GOT3 (cell line): Measurements from ENCODE around the gene POC1A.

ENCODE experiments used
- DNase-seq: peaks from one replicate; lab custom pipeline; 2025; ENCODE audit warnings: mixed read lengths; lab: John Stamatoyannopoulos, UW

The POC1A gene

DNA sequence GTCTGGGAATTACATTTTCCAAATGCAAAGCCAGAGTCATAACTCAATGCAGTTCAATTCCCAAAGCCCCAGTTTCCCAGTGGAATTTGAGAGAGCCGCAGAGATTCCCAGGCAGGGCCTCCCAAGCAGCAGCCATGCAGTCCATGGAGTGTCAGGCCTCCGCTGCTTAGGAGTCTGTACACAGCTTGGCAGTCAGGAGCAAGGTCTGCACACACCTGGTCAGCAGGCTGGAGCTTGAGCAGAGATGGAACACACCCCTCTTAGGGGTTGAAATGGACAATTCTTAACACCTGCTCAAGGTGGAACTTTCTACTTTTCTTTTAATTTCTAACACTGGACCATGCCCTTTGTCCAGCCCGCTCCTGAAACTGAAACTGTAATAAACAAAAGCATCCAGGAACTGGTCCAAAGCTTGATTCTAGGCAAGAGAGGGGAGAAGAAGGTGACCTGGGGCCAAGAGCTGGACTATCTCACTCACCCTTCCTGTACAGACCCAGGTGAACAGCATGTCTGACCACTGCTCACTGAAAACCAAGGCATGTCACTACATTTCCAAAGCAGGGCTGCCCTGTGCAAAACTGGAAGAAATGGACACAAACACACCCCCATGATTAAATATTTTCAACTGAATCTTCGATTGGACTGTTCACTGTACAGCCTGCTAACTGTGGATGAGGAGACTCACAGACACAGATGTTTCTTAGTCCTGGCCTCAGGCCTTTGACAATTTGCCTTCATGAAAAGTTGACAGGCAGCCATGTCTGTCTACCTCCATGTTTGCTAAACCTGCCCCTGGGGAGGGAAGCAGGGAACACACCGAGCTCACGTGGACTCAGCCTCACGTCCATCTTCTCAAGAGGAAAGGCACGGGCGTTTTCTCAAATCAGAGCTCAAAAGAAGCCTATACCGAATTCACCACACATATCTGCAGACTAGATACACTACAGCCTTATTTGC is 49.3 kb downstream of the POC1A start:
- DNase-seq: no peak

- no peak for DNase-seq
These were observed 51.3 kb downstream of the POC1A start for GRCh38 chr3:52102934-52103333.

DNA sequence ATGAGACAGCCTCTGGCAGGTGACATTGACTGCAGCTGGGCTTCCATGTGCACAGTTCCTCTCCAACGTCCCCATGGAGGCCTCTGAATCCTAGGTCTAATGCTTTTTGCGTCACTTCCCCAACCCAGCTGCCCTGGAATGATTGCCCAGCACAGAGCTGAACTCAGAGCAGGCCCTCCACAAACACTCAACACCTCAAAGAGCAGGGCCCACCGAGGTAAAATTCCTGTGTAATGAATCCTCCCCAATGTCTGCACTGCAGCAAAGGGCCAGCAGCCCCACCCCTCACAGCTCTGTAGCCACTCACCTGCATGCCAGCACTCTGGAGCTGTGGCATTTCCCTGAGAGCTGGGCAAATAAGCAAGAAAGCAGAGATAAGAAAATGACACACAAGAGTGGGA is 55.2 kb downstream of the POC1A start:
- DNase-seq: no peak

DNA sequence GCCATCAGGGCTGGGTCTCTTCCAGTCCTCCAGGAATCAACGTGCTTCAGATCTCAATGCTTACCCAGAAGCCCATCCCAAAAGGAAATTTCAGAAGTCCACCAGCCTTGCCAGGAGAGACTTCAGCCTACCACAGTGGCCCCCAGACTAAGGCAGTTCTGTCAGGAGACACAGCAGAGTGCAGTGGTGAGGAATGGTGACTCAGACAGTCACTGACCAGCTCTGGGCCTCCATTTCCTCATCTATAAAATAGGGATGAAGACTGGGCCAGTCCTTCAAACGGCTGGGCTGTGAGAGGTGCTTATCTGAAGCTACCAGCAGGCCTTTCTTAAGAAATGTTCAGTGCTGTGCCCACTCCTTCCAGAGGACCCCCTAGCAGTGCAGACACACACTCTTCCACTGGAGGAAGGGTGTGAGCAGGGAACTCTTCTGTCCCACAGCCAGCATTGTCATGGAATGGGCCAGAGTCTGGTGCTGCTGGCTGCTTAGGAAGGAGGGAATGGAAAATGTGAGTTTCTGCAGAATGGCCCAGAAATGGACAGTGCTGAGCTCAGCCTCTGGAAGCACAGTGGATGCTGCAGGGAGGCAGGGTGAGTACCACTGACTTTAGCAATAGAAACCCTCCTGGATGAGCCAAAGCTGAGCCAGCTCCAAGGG is 56.2 kb downstream of the POC1A start:
- no peak for DNase-seq

GRCh38 chr3:52095990-52096775 is 58.0 kb downstream of the POC1A start:
- no peak for DNase-seq

DNA sequence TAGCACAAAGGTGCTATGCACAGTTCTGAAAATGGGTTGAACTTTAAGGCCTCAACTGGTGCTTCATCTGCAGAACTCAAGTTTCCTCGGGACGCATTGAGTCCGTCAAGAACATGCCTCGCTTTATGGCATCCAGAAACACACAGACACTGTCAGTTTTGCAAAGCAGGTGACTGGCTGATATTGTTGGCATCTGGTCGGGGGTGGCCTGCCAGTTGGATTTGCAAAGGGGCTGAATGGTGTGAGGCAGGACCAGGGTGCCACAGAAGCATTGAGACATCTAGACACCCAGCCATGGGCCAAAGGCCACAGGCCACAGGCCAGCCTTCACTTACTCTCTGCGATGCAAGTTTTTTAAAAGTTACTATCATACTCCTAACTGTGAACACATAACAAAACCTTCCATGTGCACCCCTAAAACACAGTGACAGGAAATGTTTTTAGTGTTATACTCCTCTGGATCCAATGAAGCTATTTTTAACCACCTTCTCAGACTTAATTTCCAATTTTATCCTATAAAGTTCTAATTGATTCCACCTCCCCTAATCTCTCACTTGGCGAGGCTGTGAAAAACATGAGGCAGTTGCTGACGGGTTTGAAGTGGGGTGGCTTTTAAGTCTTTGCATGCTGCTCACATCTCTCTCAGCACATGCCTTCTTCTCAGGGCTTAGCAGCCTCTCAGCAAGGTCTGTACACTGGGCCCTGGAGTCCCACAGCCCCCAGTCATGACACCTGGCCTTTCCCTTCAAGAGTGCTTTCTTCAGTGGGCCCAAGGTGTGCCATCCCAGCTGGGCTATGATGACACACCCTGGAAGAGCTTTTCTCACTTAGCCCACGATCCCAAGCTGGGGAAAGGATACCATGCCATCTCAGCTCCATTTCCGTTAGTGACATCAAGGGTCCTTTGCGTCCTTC is 59.4 kb downstream of the POC1A start:
- DNase-seq: no peak

- no peak for DNase-seq
These were observed 60.3 kb downstream of the POC1A start for GRCh38 chr3:52093756-52094545.

- no peak for DNase-seq
These were observed 61.3 kb downstream of the POC1A start for GRCh38 chr3:52092891-52093290.

- DNase-seq: no peak
These were observed 62.0 kb downstream of the POC1A start for GRCh38 chr3:52092271-52092660.

DNA sequence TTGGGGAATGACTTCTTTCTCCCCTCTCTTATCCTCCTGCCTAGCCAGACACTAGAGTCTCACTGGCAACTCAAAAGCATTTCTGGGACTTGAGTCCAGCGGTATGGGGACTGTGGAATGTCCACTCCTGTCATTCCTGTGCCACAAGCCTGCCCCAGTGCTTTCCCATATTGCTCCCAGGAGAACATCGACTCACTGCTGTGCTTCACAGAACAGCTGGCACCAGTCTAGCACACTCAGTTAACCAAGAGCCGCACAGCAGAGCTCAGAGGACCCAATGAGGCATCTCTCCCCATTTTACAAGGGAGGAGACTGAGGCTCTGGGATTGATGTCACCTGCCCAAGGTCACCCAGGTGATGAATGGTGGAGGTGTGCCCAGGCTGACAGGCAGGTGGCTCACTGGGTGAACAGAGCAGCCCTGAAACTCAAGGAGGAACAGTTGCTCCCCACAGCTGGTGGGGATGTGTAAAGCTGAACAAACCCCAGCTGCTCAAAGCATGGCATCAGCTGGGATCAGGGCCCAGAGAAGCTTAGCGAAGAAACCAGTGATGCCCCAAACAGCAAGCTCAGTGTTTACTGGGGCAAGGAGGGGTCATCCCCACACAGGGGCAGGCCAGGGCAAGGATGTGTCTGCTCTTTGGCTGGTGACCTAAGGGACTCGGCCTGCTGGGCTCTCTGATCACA is 62.5 kb downstream of the POC1A start:
- no peak for DNase-seq

GRCh38 chr3:52090933-52091468 is 63.2 kb downstream of the POC1A start:
- no peak for DNase-seq

DNA sequence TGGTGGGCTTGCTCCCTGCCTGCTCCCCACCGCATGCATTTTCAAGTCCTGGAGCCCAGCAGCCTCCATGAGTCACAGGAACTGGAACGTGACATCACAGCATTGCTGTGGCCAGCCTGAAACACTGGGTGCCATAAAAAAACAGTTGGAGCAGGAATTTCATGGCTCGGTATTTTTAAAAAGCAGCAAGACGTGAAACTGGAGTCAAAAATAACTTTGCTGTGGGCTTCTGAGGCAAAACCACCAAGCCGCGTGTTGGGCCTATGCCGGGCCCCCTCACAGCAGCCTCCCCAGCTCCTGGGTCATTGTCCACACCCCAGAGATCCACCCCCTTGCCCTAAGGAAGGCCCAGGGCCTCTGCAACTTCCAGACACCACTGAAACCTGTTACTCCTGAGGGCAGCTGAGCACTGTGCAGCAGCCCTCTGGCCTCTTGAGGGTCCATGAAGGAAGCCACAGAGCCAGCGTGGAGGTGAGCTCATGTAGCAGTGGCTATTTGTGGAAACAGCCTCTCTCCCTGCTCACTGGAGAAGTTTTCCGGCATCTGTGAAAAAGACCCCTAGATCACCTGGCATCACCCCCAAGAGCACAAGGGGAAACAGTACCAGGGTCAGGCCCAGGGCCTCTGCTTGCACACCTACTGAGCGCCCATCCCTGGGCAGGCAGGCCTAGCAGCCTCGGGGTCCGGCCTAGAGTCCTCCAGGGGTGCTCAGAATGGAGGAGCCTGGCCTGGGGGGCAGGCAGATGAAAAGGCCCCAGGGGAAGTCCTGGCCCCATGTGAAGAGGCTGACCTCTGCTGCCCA is 63.9 kb downstream of the POC1A start:
- DNase-seq: no peak

- no peak for DNase-seq
These were observed 64.5 kb downstream of the POC1A start for GRCh38 chr3:52089691-52090090.

DNA sequence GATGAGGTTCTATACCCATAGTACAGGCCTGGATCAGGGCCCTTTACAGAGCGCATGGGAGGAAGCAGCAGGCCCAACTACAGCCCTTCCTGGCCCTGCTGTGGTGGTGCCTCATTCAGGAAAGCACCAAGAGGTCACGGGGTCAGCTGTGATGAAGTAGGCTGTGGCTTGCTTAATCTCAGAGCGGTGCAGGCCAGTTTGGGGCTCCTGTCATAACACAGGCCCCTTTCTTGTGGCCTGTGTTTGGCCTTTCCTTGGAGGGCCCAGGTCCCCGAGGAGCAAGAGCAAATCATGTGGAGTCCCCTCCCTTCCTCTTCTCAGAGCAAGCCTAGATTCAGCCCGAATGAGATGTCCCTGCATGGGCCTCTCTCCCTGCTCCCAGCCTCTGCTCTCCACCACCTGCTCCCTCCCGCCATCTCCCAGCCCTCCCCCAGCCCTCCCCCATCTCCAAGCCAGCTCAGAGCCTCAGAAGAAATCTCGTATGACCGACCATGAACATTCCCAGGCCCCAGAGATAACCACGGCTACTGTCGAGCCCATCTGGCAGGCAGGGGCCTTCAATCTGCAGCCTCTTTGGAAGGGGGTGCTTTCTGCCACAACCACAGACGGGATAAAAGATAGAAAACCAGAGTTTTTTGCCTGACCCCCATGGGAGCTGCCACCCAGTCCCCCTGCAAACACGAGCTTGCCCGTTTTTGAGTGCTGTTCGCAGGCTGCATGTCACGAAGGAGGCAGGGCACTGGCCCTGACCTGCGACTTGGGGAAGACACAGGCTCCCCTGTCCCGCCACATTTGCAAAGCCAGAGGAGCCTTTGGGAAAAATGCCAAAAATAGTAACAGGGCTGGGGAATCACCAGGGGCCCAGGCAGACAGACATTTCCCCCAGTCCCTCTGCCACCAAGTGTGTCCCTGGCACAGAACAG is 65.5 kb downstream of the POC1A start:
- DNase-seq: no peak

GRCh38 chr3:52087731-52088130 is 66.5 kb downstream of the POC1A start:
- DNase-seq: no peak

DNA sequence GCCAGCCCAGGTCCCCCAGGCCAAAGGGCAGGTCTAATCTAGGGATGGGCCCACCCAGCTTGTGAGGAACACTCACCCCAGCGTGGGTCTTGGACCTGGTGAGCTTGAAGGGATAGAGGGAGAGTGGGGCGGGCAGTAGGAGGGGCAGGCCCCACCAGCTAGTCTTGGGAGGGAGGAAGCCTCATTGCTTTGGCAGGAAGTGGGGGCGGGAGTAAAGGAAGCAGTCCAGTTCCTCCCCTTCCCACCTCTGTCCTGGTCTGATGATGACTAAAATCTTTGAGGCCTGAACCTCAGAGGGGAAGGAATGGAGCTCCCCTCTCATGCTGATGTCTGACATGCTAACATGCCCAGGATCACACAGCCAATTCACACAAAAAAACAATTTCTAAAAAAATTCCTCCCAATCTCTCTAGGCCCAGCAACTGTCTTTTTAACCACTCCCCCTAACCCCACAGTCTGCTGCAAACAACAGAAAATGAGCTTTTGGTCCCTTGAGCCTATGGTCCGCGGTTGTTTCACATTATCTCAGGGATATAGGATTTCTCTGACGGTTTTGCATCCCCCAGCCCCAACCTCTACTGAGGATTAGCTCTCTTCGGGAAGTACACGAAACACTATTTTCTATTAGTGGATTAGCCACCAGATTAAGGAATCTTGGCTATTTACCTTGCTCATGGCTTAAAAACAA is 67.1 kb downstream of the POC1A start:
- no peak for DNase-seq

- no peak for DNase-seq
These were observed 67.8 kb downstream of the POC1A start for GRCh38 chr3:52086461-52086860.
